GM19193 (cell line): ENCODE measurements around the gene RFWD3.

Experiments used
- POLR2A ChIP-seq: IDR thresholded peaks from 4 replicates; pipeline ENCODE4 v1.6.1; 2011; ENCODE audit not compliant: insufficient read depth, insufficient read length; ENCODE audit errors: extremely low read depth

RFWD3 gene

DNA sequence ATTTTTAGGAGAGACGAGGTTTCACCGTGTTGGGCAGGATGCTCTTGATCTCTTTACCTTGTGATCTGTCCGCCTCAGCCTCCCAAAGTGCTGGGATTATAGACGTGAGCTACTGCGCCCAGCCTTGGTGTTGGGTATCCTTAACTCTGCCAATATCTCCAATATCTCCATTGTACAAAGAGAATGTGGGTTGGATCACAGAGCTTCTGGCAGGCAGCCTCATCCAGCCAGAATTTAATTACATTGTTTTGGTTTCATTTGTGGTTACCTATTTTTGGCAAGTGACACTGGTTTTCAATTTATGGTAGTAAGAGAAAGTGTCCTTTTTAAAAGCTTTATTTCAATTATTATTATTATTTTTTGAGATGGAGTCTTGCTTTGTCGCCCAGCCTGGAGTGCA, 14.0 kb upstream of the RFWD3 start:
- TF ChIP-seq POLR2A: no peak

DNA sequence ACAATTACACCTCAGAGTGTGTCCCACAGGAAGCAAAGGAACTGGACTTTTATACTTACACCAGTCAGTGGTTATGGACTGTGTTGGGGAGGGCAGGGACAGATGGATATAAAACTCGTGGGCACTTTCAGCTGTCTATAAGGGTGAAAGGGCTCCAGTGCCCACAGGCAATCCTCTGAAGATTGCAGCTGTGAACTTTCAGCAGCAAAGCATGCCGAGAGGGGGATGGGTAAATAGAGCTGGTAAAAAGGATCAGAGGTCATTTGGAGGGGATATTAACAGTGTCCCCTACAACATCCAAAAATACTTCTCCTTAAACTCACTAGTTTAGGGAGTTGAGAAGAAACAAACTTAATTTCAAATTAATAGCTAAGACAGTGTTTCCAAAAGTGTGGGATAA, 13.3 kb upstream of the RFWD3 start:
- TF ChIP-seq POLR2A: no peak

DNA sequence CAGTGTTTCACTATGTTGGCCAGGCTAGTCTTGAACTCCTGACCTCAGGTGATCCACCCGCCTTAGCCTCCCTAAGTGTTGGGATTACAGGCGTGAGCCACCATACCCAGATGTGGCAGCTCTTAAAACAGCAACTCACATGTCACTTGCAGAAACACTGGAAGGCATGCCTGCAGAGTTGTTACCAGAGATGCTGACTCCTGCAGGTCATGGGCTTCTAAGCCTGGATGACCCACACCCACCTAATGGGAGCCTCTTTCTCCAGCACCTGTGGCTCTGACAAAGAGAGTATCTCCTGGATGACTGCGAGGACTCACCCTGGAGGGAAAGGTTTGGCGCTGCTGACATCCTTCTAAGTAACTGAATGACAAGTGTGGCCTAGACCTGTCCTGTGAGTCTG, 11.2 kb upstream of the RFWD3 start:
- TF ChIP-seq POLR2A: no peak

DNA sequence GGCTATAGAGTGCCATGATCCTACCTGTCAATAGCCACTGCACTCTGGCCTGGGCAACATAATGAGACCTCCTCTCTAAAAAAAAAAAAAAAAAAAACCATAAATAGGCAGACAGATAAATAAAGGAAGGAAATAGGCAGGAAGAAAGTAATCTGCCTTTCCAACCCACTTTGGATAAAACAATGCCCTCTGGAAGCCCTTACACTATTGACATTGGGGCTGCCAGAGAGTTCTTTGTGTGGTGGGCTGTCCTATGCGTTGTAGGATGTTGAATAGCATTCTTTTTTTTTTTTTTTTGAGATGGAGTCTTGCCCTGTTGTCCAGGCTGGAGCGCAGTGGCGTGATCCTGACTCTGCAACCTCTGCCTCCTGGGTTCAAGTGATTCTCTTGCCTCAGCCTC, 7.2 kb upstream of the RFWD3 start:
- TF ChIP-seq POLR2A: no peak

DNA sequence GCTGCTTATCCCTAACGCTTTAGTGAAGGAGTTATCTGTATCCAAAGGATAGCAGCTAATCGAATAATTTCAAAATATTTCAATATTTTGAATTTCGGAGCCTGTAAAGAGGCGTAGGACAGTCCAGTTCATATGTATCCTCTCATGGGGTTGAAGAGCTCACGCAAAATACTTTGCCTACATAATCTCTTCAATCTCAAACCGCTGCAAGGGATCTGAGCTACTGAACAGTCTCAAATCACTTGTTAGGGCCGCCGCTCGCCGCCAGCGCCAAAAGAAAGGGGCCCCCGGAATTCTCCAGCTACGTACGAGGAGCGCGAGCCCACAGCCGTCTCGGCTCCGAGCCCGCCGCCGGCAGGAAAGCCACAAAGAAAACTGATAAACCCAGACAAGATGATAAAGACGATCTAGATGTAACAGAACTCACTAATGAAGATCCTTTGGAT, 601 bp upstream of the RFWD3 start:
- TF ChIP-seq POLR2A: peak; percentile 22

DNA sequence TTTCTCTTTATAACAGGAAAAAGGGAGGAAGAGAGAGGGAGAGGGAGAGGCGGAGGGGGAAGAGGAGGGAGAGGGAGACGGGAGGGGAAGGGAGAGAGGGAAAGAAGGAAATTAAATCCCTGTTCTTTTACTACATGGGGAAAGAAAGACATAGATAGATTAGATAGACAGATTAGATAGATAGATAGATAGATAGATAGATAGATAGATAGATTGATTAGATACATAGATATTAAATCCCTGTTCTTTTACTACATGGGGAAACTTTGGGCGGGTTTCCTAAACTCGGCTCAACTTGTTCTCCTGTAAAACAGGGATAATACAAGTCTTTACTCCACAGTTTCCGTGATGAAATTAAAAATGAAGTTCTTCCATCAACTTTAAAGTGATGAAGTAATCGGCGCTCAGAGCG, 661 bp downstream of the RFWD3 start:
- no peak for TF ChIP-seq POLR2A

DNA sequence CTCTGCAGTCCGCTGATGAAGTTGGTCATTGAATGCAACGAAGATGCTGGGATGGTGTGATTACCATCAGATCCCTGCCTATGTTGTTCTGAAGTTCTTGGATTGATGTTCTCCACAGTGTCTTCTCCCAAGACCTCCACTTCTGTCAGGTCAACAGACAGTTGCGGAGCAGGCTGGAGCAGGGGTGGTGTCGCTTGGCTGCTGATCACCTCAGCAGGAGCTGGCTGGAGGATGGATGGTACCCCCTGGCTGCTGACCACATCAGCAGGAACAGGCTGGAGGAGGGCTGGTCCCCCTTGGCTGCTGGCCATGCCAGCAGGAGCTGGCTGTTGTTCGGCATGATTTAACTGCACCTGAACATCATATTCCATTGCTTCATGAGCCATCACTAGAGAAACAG, 5.6 kb downstream of the RFWD3 start:
- TF ChIP-seq POLR2A: no peak

DNA sequence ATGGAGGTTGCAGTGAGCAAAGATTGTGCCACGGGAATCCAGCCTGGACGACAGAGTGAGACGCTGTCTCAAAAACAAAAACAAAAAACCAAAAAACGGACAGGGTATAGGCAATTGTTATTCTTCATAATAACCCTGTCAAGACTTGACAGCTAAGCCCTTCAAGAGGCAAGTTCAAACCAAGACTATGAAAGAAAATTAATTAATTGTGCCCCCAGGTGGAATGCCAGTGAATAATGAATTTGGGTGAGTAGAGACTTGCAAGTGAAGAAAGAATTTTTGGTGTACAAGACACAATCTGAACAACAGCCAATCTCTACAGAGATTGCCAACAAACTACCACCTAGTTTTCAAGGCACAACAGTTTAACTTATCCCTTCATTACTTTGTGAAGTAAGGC, 6.3 kb downstream of the RFWD3 start:
- TF ChIP-seq POLR2A: no peak

DNA sequence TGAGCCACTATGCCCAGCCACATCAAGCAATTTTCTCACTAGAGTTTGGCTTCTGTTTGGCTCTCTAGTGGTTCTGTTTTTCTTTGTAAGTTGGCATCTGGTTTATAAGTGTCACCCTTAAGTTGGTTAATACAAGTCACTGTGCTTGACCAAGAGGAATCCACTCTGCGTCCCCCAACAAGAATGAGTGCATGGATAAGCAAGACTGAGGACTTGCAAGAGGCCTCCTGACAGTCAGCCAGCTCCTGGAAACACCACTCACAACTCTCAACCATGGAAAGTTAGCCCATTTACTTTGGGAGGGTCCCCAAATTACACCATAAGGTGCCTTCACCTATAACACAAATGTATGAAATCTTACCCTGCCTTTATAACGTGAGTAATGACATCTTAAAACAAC, 7.6 kb downstream of the RFWD3 start:
- no peak for TF ChIP-seq POLR2A

DNA sequence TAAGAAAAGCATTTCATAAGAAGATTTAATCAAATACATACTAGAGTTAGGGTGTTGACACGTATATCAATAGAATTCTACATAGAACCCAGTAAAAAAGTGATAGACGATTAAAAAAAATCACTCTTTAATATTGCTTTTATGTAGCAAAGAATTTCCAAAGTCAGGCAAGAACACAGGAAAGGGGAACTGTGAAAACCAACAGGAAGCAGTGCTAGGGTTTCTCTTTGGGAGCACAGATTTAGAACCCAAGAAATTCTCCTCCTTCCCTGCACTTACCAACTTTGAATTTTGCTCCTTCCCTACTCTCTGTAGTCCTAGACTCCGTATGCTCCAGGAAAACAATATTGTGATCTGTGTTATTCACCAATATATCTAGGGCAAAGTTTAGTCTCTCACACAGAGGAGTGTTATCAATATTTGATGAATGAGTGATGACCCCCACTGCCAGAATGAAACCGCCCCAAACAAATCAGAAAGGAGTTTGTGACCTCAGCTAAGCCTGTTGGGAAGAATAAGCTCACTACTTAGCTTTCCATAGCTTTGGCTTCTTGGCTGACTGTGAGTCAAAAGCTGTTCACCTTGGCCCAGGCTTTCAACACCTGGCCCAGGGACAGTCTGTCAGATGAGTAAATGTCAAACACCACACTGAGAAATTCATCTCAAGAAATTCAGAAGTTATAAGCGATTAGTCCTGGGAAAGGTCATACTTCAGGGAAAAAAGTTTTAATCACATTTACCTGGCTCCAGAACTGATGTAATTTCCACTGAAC, 8.6 kb downstream of the RFWD3 start:
- no peak for TF ChIP-seq POLR2A

DNA sequence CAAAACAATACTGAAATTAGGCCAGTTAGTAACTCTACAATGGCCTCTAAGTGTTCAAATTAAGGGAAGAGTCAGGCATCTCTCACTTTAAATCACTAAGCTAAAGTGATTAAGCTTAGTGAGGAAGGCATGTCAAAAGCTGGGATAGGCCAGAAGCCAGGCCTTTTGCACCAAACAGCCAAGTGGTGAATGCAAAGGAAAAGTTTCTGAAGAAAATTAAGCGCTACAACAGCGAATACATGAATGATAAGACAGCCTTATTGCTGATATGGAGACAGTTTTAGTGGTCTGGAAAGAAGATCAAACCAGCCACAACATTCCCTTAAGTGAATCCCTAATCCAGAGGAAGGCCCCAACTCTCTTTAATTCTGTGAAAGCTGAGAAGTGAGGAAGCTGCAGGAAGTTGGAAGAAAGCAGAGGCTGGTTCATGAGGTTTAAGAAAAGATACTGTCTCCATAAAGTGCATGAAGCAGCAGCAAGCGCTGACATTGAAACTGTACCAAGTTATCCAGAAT, 12.1 kb downstream of the RFWD3 start:
- TF ChIP-seq POLR2A: no peak

DNA sequence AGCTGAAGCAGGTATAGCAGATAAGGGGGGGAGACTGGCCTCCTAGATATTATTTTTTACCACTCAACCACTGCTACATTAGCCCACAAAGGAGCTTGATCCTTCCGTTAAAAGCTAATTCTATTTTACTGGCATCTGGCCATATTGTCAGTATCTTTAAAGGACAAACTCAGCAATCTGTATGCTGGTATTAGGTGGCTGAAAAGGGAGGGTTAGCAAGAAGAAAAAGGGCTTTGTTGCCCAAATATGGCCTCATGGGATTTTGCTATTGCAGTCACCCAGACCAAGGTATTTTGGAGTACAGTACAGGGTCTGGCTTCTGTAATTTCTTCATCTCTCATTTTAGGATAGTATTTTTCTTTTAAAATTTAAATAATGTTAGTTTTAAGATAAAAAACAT, 14.4 kb downstream of the RFWD3 start:
- TF ChIP-seq POLR2A: no peak

DNA sequence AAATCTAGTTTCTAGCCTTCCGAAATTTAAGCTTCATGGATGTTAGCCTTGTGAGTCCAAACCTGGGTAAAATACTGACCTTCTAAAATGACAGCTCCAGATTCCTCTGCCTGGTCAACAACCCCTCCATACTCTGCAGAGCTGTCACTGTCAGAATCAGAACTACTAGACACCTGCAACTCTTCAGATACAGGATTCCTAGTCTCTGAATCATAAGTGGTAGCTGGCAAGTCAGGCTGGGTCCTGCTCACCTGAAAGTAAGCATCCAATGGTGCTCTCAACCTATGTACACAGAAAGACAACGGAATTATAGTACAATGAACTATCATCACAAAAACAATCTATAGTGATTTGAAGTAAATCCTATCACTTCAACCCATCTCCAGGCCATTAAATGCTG, 14.8 kb downstream of the RFWD3 start:
- no peak for TF ChIP-seq POLR2A

DNA sequence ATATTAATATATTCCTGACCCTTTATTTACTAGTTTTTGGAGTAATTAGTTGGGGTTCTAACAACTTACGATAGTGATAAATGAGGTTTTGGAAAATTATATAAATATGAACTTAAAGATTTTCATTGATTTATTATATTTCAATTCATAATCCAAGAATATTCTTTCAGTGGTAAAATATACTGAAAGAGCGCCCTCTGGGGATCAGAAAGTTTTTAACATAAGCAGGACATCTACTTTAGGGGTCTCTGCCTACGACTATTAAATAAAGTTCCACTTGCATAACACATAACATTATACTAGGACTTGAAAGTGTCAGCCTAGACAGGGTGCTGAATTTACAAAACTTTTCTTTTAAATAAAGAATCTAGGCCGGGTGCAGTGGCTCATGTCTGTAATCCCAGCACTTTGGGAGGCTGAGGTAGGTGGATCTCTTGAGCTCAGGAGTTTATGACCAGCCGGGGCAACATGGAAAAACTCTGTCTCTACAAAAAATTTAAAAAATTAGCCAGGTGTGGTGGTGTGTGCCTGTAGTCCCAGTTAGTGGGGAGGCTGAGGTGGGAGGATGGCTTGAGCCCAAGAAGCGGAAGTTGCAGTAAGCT, 15.6 kb downstream of the RFWD3 start:
- TF ChIP-seq POLR2A: no peak

DNA sequence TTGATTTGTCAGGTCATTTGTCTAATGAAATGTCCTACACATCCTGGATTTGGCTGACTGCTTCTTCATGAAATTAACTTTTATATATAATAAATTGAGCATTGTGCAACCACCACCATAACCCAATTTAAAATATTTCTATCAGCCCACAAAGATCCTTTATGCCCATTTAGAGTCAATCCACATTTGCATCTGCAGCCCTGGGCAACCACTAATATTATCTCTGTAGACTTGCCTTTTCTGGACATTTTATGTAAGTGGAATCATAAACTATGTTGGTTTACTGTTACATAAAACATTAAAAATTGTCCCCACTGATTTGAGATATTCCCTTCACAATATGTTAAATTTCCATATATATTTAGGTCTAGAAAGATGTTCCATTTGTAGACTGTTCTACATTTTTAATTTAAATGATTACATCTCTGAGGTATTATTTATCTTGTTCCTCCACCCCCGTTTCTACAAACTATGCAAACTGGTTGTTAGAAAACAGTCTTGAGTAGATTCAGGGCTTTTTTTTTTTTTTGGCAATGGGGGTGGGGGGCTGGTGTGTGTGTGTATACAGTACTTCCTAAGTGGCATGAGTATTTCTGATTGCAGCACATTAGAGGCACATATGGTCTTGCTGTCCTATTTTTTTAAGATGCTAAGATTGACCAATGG, 16.7 kb downstream of the RFWD3 start:
- TF ChIP-seq POLR2A: no peak

DNA sequence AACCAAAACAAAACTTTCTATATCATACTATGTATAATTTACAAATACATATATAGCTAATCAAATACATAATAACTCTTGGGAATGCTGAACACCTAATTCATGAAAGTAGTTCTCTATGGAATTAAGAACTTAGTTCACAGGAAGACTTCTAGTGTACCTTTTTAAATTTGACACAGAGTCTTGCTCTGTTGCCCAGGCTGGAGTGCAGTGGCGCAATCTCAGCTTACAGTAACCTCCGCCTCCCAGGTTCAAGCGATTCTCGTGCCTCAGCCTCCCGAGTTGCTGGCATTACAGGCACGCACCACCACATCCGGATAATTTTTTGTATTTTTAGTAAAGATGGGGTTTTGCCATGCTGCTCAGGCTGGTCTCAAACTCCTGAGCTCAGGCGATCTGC, 24.7 kb downstream of the RFWD3 start:
- no peak for TF ChIP-seq POLR2A
